Metanephros (tissue), 1 donor: ENCODE measurements around the gene NXT2. TPM values are rescaled to one million over a fixed set of nuclear protein-coding genes. Genes with fewer than 3 reads are reported as not detected.

ENCODE experiments used
- total RNA-seq: library from RNA; depleted of rRNA; stranded (reverse); fragments of >200 nt; gene quantifications from one replicate; pipeline ENCODE4 v1.2.3, GENCODE V29; 2014

The NXT2 gene
- 14.8 TPM for total RNA-seq

DNA sequence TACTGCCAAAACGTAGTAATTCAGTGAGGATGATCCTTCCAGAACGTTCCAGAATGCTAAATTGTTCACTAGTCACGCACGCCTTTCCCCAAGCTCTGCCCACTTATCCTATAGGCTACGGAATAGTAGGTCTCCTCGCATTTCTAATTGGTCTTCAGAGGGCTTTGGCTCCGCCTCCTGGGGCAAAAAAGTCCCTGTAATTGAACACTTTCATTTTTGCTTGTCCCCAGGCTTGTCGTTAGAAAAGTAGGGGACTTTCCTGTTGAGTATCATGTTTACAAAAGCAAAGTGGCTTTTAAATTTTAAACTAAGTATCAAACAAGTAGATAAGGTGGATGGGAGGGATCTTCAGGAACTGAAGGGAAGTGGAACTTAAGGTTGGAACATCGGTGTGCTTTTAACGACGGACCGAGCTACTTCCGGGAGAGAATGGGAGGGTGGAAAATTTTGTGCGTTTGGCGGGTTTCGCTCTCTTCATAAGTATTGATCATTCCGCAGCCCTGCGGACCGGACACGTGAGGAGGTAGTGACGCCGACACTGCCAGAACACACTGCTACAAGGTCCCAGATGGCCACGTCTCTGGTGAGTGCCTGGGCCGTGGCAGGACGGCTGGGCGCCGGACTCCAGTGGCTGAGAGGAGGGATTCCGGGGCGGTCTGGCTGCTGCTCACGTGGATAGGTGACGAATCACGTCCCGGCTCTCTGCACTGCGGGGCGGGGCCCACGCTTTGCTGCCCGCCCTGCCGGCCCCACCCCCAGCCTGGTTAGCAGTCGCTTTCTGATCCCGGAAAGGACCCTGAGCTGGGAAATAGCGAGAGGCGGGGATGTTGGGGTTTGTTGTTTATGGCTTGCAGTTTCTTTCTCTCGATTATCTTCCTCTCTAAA lies at the start of gene NXT2:
TSS of gene NXT2 (plus strand) at position 406 of the 885 bp plus-strand sequence. CDS start at position 569, 163 bp downstream.

Other genes starting within 250 kb of the NXT2 start
- gene GUCY2F, start 54.8 kb upstream of the NXT2 start, total RNA-seq: not detected
- gene KCNE5, start 88.3 kb downstream of the NXT2 start, total RNA-seq: 6.5 TPM
- gene ACSL4, start 196.4 kb downstream of the NXT2 start, total RNA-seq: 56.2 TPM